AG09309 (cell line): Measurements from ENCODE around the gene UHRF2.

Source experiments
- DNase-seq: peaks from one replicate; pipeline ENCODE4 v3.0.0-alpha.2; 2010; ENCODE audit warnings: low read depth
- H3K4me3 ChIP-seq: 2 replicates; pipeline ENCODE4 v1.5.1; 2011; ENCODE audit warnings: mild to moderate bottlenecking, low read depth, low read length, moderate library complexity; ENCODE audit not compliant: control insufficient read depth
- CTCF ChIP-seq: IDR thresholded peaks from 2 replicates; pipeline ENCODE4 v1.5.1; 2011; ENCODE audit warnings: mild to moderate bottlenecking, low read depth, low read length, inconsistent platforms; ENCODE audit not compliant: insufficient read depth, control insufficient read depth; ENCODE audit errors: missing control alignments

UHRF2 gene

DNA sequence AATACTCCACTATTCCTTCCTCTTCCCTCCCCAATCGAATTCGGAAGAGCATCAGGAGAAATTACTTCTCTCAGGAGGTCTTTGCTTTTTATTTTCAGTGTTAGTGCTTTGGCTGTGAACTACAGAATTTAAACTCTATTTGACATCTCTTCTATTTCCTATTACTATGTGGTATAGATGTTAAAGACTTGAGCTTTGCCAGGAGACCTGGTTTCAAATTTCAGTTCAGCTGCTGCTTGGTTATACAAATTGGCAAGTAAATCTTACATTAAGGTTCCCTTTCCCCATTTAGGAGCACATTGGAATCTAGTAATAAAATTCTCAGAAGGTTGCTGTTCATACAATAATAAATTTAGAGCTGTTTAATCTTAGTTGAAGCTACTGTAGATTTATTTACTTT lies 13.1 kb downstream of the UHRF2 start:
- H3K4me3 ChIP-seq = no peak overlapping the region
- no peak for TF ChIP-seq CTCF
- no peak for DNase-seq

DNA sequence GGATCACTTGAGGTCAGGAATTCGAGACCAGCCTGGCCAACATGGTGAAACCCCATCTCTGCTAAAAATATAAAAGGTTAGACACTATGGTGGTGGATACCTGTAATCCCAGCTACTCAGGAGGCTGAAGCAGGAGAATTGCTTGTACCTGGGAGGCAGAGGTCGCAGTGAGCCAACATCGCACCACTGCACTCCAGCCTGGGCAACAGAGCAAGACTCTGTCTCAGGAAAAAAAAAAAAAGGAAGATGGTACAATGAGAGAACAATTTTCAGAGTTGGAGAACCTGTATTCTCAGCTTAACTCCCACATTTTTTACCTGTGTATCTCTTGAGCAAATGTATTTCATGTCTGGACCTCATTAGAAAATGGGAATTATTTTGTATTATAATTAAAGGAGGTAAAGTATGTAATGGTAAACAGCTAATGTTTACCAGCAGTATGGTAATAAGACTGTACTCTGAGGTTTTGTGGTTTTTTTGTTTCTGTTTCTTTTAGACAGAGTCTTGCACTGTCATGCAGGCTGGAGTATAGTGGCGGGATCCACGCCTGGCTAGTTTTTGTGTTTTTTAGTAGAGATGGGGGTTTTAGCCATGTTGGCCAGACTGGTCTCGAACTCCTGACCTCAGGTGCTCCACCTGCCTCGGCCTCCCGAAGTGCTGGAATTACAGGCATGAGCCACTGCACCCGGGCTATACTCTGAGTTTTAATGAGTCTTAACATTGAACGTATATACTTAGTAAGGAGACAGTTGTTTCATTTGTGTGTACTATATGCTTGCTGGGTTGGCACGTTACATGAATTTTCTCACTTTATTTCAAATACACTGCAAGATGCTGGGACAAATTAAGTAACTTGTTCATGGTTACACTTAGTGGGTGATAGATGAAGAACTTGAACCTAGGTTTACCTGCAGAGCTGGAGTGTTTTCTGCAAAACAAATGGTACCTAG lies 16.2 kb downstream of the UHRF2 start:
- no peak overlapping the region for H3K4me3 ChIP-seq
- no peak for TF ChIP-seq CTCF
- DNase-seq = no peak

GRCh38 chr9:6431038-6431437 lies 18.0 kb downstream of the UHRF2 start:
- no peak for TF ChIP-seq CTCF
- no peak for DNase-seq
- no peak overlapping the region for H3K4me3 ChIP-seq

DNA sequence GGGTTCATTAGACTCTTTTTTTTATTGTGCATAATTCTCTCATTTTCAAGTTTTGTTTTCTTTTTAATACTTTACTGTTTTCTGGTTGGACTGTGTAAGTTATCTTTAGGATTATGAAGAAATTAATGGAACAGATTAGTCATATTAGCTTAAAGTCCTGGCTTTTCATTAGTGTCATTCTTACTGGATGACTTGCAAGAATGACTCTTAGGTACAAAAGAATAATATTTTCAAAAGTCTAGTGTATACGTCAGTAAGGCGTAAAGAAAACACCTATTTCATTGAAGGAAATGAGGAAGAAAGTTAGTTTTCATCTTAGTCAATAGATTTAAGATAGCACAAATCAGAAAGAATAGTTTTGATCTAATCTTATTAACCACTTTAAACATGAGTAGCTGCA lies 20.4 kb downstream of the UHRF2 start:
- no peak for TF ChIP-seq CTCF
- no peak overlapping the region for H3K4me3 ChIP-seq
- DNase-seq = no peak

- no peak overlapping the region for H3K4me3 ChIP-seq
- no peak for TF ChIP-seq CTCF
- DNase-seq = no peak
These were observed 26.2 kb downstream of the UHRF2 start for GRCh38 chr9:6439051-6439703.

DNA sequence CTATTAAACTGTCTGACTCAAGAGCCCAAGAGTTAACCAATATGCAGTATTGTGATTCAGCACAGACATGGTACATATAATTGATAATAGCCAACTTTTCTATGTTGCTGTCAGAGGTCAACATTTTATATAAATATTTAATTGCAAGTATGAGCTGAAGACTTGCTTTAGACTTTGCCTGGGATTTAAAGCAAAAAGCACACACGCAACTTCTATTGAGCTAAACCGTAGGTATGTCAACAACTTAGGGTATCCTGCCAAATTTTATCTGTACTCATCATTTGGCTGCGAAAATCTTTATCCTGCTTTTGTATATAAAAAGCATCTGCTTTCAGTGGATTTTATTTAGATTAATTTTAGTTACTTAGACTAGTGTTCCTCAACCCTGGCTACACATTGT lies 27.4 kb downstream of the UHRF2 start:
- no peak for TF ChIP-seq CTCF
- no peak overlapping the region for H3K4me3 ChIP-seq
- DNase-seq = no peak

DNA sequence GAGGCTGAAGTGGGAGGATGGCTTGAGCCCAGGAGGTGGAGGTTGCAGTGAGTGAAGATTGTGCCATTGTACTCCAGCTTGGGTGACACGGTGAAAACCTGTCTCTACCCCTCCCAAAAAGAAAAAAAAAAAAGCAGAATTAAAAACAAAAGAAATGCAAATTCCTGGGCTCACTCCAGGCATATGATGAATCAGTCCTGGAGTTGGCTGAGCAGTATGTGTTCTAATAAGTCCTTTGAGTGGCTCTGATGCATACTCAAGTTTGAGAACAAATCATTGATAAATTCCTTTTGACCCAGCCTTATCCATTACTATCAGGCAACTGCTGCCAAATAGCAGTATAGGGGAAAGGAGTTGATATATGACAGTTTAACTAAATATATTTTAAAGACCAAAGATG lies 28.3 kb downstream of the UHRF2 start:
- no peak overlapping the region for H3K4me3 ChIP-seq
- DNase-seq = no peak
- no peak for TF ChIP-seq CTCF
